ENCODE results near the gene CLIP2. TPM values are rescaled to one million over a fixed set of nuclear protein-coding genes. Genes with fewer than 3 reads are reported as not detected.

Gene CLIP2
- total RNA-seq, 1 donor from 2014 or later = 7.5 TPM

- no peak for ATAC-seq
- intact Hi-C loops (cut with DNase I) = loop anchor here (5.0 kb wide), 2 partner anchors 33 to 102 kb away; no protein-coding TSS in a partner anchor
These were observed 1.3 kb downstream of the CLIP2 start for GRCh38 chr7:74290553-74290950.

GRCh38 chr7:74290981-74291441 lies 1.8 kb downstream of the CLIP2 start:
- intact Hi-C loops (cut with DNase I) = loop anchor here (5.0 kb wide), 2 partner anchors 34 to 101 kb away; no protein-coding TSS in a partner anchor

More at GRCh38 chr7:74290553-74290950, 1.3 kb downstream of the CLIP2 start:
- DNase-seq (ENCODE audit: missing footprints) = no peak

GRCh38 chr7:74291535-74291934 lies 2.3 kb downstream of the CLIP2 start:
- no peak for DNase-seq (ENCODE audit: missing footprints)

More at GRCh38 chr7:74290981-74291441, 1.8 kb downstream of the CLIP2 start:
- no peak for DNase-seq (ENCODE audit: missing footprints)
- ATAC-seq = no peak

GRCh38 chr7:74292757-74293576 lies 3.8 kb downstream of the CLIP2 start:
- no peak for ATAC-seq
- DNase-seq (ENCODE audit: missing footprints) = no peak
- intact Hi-C loops (cut with DNase I) = loop anchor here (5.0 kb wide), 2 partner anchors 36 to 99 kb away; no protein-coding TSS in a partner anchor

More at GRCh38 chr7:74291535-74291934, 2.3 kb downstream of the CLIP2 start:
- ATAC-seq = no peak
- intact Hi-C loops (cut with DNase I) = loop anchor here (5.0 kb wide), 2 partner anchors 34 to 101 kb away; no protein-coding TSS in a partner anchor

GRCh38 chr7:74293577-74293908 lies 4.3 kb downstream of the CLIP2 start:
- intact Hi-C loops (cut with DNase I) = loop anchor here (5.0 kb wide), 2 partner anchors 36 to 99 kb away; no protein-coding TSS in a partner anchor
- ATAC-seq = no peak
- DNase-seq (ENCODE audit: missing footprints) = no peak

- peak; percentile 39 for ATAC-seq
- DNase-seq (ENCODE audit: missing footprints) = no peak
- intact Hi-C loops (cut with DNase I) = loop anchor here (5.0 kb wide), 2 partner anchors 37 to 98 kb away; no protein-coding TSS in a partner anchor
These were observed 5.2 kb downstream of the CLIP2 start for GRCh38 chr7:74294191-74294998.

GRCh38 chr7:74297516-74298233 lies 8.5 kb downstream of the CLIP2 start:
- intact Hi-C loops (cut with DNase I) = no loop called here
- DNase-seq (ENCODE audit: missing footprints) (no peak), ATAC-seq (no peak)

GRCh38 chr7:74299401-74299800 lies 10.2 kb downstream of the CLIP2 start:
- ATAC-seq (no peak), DNase-seq (ENCODE audit: missing footprints) (no peak)
- intact Hi-C loops (cut with DNase I) = no loop called here

- intact Hi-C loops (cut with DNase I) = no loop called here
- ATAC-seq = no peak
- DNase-seq (ENCODE audit: missing footprints) = no peak
These were observed 11.7 kb downstream of the CLIP2 start for GRCh38 chr7:74300926-74301325.

- DNase-seq (ENCODE audit: missing footprints) (no peak), ATAC-seq (no peak)
These were observed 13.6 kb downstream of the CLIP2 start for GRCh38 chr7:74302745-74303221.

GRCh38 chr7:74304550-74304949 lies 15.3 kb downstream of the CLIP2 start:
- ATAC-seq = no peak
- no peak for DNase-seq (ENCODE audit: missing footprints)
- intact Hi-C loops (cut with DNase I) = no loop called here

More at GRCh38 chr7:74302745-74303221, 13.6 kb downstream of the CLIP2 start:
- intact Hi-C loops (cut with DNase I) = no loop called here

- intact Hi-C loops (cut with DNase I) = no loop called here
- DNase-seq (ENCODE audit: missing footprints) (no peak), ATAC-seq (no peak)
These were observed 17.0 kb downstream of the CLIP2 start for GRCh38 chr7:74306004-74306729.

GRCh38 chr7:74306730-74307469 lies 17.7 kb downstream of the CLIP2 start:
- ATAC-seq = peak; percentile 81
- intact Hi-C loops (cut with DNase I) = no loop called here
- DNase-seq (ENCODE audit: missing footprints) = no peak

- intact Hi-C loops (cut with DNase I) = no loop called here
- ATAC-seq (no peak), DNase-seq (ENCODE audit: missing footprints) (no peak)
These were observed 18.7 kb downstream of the CLIP2 start for GRCh38 chr7:74307738-74308505.

- ATAC-seq = no peak
- no peak for DNase-seq (ENCODE audit: missing footprints)
- intact Hi-C loops (cut with DNase I) = no loop called here
These were observed 20.0 kb downstream of the CLIP2 start for GRCh38 chr7:74309181-74309580.

- DNase-seq (ENCODE audit: missing footprints) (no peak), ATAC-seq (no peak)
- intact Hi-C loops (cut with DNase I) = no loop called here
These were observed 22.1 kb downstream of the CLIP2 start for GRCh38 chr7:74311305-74311744.

Measured in Right ventricle myocardium inferior (tissue), 1 donor.